Prostate gland (tissue), 2 donors: ENCODE measurements around the gene TTYH2. TPM values are rescaled to one million over a fixed set of nuclear protein-coding genes. Genes with fewer than 3 reads are reported as not detected.

ENCODE experiments used
- DNase-seq: peaks from one replicate; pipeline ENCODE4 v3.0.0-alpha.2; 2019; ENCODE audit warnings: low spot score
- H3K27ac ChIP-seq, 2 donors: fragments of 200-600 bp; sonication (generic); 2 replicates each; pipeline ENCODE4 v1.5.1; 2017 to 2019
- H3K27me3 ChIP-seq: fragments of 200-600 bp; sonication (generic); replicated peaks from 2 replicates; pipeline ENCODE4 v1.5.1; 2019; ENCODE audit not compliant: insufficient read depth
- H3K36me3 ChIP-seq, 2 donors: fragments of 200-600 bp; sonication (generic); 1 replicate in 1 of 2; 2 replicates in 1 of 2; pipeline versions ENCODE4 v1.5.1 to v1.8.1; 2017 to 2019
- H3K4me1 ChIP-seq: fragments of 200-600 bp; sonication (generic); replicated peaks from 2 replicates; pipeline ENCODE4 v1.5.1; 2019
- H3K4me3 ChIP-seq, 2 donors: fragments of 200-600 bp; sonication (generic); 2 replicates each; pipeline ENCODE4 v1.5.1; 2017 to 2019
- H3K9me3 ChIP-seq: fragments of 200-600 bp; sonication (generic); 2 replicates; pipeline ENCODE4 v1.5.1; 2017
- CTCF ChIP-seq, 4 experiments: fragments of 200-600 bp in 2 of 4; fragments of 450-650 bp in 2 of 4; sonication (generic) in 2 of 4; IDR thresholded peaks; 1 replicate in 3 of 4; 2 replicates in 1 of 4; pipeline ENCODE4 v1.5.1; 2016 to 2019; ENCODE audit warnings: antibody characterized with exemption in 4 of 4, mild to moderate bottlenecking in 2 of 4, moderate library complexity in 2 of 4
- POLR2A ChIP-seq: fragments of 450-650 bp; IDR thresholded peaks from one replicate; pipeline ENCODE4 v1.6.1; 2016; ENCODE audit warnings: antibody characterized with exemption, mild to moderate bottlenecking
- POLR2AphosphoS5 ChIP-seq: sonication (generic); formaldehyde crosslinking; IDR thresholded peaks from one replicate; pipeline ENCODE4 v1.6.1; 2017; ENCODE audit warnings: antibody characterized with exemption
- WGBS: methylation state at CpG from one replicate; pipeline ENCODE4 v1.1.5; 2018; 5-methylcytosine and 5-hydroxymethylcytosine counted together
- intact Hi-C: fragments of 100-400 bp; cut with DNase I; formaldehyde crosslinking; loops from one replicate; pipeline ENCODE4 v1.14.2; 2022
- total RNA-seq, 2 donors: library from RNA; depleted of rRNA; stranded (reverse); fragments of >200 nt; gene quantifications; one replicate each; pipeline ENCODE4 v1.1.0, GENCODE V29; 2016

Gene TTYH2
- total RNA-seq, 2 donors from 2014 or later = 7.7 to 43.3 TPM

- WGBS = 59% methylated on average over 1 of the region's 1 CpG
- intact Hi-C loops = no loop called here
- TF ChIP-seq CTCF (IDR thresholded peaks at IDR 0.05) (no peak), POLR2AphosphoS5 (no peak), POLR2A (no peak)
Observed at GRCh38 chr17:74170924-74171323, 42.4 kb upstream of the TTYH2 start.

GRCh38 chr17:74172700-74173099 lies 40.7 kb upstream of the TTYH2 start:
- TF ChIP-seq POLR2AphosphoS5 = no peak
- no peak for TF ChIP-seq CTCF (IDR thresholded peaks at IDR 0.05)
- TF ChIP-seq POLR2A = no peak
- intact Hi-C loops = no loop called here
- Histone ChIP-seq H3K4me3 (no peak overlapping the region), H3K27me3 (no peaks in the 10 kb centered on the region), H3K4me1 (no peaks in the 10 kb centered on the region), H3K36me3 (no peaks in the 10 kb centered on the region), H3K9me3 (no peaks in the 10 kb centered on the region), H3K27ac (no peak overlapping the region)
- no peak for DNase-seq
- 34% methylated on average over 3 of the region's 3 CpGs for WGBS

More at GRCh38 chr17:74170924-74171323, 42.4 kb upstream of the TTYH2 start:
- DNase-seq = no peak
- Histone ChIP-seq H3K36me3 (no peaks in the 10 kb centered on the region), H3K4me3 (no peak overlapping the region), H3K4me1 (no peaks in the 10 kb centered on the region), H3K27ac (no peak overlapping the region), H3K27me3 (no peaks in the 10 kb centered on the region), H3K9me3 (no peaks in the 10 kb centered on the region)

- Histone ChIP-seq H3K9me3 (no peaks in the 10 kb centered on the region), H3K4me3 (no peak overlapping the region), H3K4me1 (no peaks in the 10 kb centered on the region), H3K36me3 (no peaks in the 10 kb centered on the region), H3K27me3 (no peaks in the 10 kb centered on the region), H3K27ac (no peak overlapping the region)
- intact Hi-C loops = loop anchor here (1.0 kb wide), 1 partner anchor 747 kb away; no protein-coding TSS in a partner anchor
- DNase-seq = peak; percentile 32
- WGBS = 36% methylated on average over 10 of the region's 10 CpGs
- peak; percentile 21 to 82 (median 68) for TF ChIP-seq CTCF (IDR thresholded peaks at IDR 0.05)
- no peak for TF ChIP-seq POLR2AphosphoS5
Observed at GRCh38 chr17:74176546-74177001, 36.8 kb upstream of the TTYH2 start.

- no peaks in the 10 kb centered on the region for H3K36me3 ChIP-seq
- 13% methylated on average over 1 of the region's 1 CpG for WGBS
- no peak for DNase-seq
- no peak overlapping the region for H3K27ac ChIP-seq
- H3K9me3 ChIP-seq = no peaks in the 10 kb centered on the region
- no peaks in the 10 kb centered on the region for H3K4me1 ChIP-seq
- TF ChIP-seq CTCF (IDR thresholded peaks at IDR 0.05) = no peak
- no peak for TF ChIP-seq POLR2AphosphoS5
- TF ChIP-seq POLR2A = no peak
- intact Hi-C loops = no loop called here
- H3K27me3 ChIP-seq = no peaks in the 10 kb centered on the region
- H3K4me3 ChIP-seq = no peak overlapping the region
Observed at GRCh38 chr17:74177018-74177450, 36.3 kb upstream of the TTYH2 start.

GRCh38 chr17:74179576-74179975 lies 33.8 kb upstream of the TTYH2 start:
- Histone ChIP-seq H3K9me3 (no peaks in the 10 kb centered on the region), H3K36me3 (no peaks in the 10 kb centered on the region), H3K4me1 (no peaks in the 10 kb centered on the region), H3K27me3 (no peaks in the 10 kb centered on the region), H3K27ac (no peak overlapping the region), H3K4me3 (no peak overlapping the region)
- TF ChIP-seq POLR2AphosphoS5 (no peak), POLR2A (no peak), CTCF (IDR thresholded peaks at IDR 0.05) (no peak)
- WGBS = 70% methylated on average over 4 of the region's 4 CpGs
- intact Hi-C loops = no loop called here
- DNase-seq = no peak
